Fibroblast of peridontal ligament (primary cell): ENCODE data around the gene TRIM15.

Experiments used
- DNase-seq: peaks from one replicate; pipeline ENCODE4 v3.0.0-alpha.2; 2010; ENCODE audit errors: extremely low read depth

The TRIM15 gene

DNA sequence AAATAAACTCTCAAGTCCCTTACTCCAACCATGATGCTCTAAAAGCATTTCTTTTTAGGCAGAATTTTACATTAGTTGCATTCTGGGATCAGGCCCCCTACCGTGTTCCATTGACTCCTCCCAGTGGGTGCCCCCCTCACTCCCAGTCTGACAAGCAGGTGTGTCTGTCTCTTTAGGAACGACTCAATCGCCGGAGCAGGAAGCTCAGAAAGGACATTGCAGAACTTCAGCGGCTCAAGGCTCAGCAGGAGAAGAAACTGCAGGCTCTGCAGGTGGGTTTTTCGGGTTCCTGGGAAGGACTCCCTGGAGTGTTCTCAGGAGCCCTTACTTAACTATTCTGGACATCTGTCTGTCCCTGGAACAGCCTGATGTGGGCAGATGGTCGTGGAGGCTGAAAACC lies 17.5 kb upstream of the TRIM15 start:
- no peak for DNase-seq

DNA sequence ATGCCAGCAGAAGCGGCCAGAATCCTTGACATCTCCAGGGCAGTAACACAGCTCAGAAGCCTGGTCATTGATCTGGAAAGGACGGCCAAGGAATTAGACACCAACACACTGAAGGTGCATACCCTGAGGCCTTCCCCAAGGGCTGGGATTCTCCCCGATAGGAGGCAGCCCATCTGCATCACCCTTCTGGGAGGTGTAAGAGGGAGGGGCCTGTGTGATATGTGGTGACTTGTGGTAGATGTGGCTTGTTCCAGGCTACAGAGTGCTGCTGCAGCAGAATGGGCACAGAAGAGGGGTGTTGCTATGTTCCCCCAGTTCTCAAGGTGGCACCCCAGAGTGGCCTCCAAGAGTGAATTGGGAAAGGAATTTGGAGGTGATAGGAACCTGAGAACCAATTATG lies 16.2 kb upstream of the TRIM15 start:
- no peak for DNase-seq

DNA sequence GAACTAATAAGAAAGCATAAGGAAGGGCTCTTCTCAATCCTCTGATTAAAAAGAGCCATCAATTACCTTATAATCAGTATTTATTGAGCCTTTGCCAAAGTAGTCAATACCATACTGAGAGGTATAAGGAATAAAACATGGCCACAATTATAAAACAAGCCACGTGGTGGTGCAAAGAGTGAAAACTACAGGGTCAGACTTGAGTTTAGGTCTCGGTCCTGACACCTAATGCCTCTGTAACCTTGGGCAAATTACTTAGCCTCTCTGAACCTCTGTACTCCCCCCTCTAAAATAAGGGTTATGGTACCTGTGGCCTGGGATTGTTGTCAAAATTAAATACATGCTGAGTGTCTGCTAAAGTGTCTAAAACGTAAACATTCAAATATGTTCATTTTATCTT lies 14.1 kb upstream of the TRIM15 start:
- DNase-seq, result no peak

DNA sequence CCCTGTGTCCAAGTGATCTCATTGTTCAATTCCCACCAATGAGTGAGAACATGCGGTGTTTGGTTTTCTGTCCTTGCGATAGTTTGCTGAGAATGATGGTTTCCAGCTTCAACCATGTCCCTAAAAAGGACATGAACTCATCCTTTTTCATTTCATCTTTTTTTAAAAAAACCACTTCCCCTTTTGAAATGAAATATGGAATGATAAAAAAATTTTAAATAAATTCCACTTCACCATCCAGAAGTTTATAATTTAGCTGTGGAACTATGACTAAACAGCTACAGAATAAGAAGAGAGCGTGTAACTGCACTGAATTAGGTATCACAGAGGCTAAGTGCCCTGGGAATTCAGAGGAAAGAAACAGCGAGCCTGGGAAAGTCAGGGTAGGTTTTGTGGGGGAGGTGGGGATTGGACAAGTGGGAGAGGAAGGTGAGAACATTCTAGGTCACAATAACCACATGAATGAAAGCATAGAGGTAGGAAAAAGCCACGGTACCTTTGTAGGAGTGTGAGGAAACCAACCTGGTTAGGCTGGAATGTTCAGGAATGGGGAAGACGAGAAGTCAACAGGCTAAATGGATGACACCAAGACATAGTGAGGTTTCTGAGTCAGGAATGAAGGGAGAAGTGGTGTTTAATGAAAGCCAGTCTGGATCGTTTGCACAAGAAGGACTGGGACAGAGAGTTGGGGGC lies 13.3 kb upstream of the TRIM15 start:
- no peak for DNase-seq

DNA sequence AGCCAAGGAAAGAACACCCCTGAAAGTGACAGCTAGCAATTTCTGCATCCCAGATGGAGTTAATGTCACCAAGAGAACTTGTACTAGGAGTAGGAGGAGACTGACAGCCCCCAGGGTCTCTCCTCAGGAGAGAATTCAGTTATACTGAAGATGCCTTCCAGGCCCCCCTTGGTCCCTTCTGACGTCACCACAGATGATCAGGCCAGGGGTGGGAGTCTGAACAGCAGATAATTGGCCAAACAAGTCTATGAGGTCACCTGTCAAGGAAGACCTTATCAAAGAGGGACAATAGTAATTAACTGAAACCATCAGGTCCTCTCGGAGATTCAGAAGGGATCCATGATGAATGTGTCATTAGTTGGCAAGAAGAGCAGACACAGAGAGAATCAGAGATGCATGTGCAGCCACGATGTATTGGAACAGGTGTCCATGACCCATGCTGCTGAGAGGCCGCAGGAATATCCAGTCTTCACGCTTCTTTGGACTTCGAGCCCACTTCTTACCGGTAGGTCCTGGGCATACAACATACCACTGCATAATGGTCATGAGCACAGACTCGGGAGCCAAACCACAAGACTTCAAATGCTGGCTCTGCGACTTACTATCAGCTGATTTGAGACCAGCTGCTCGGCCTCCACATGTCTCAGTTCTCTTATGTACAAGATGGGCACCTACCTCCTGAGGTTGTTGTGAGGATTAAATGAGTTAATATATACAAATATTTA lies 12.5 kb upstream of the TRIM15 start:
- peak; percentile 45 for DNase-seq

DNA sequence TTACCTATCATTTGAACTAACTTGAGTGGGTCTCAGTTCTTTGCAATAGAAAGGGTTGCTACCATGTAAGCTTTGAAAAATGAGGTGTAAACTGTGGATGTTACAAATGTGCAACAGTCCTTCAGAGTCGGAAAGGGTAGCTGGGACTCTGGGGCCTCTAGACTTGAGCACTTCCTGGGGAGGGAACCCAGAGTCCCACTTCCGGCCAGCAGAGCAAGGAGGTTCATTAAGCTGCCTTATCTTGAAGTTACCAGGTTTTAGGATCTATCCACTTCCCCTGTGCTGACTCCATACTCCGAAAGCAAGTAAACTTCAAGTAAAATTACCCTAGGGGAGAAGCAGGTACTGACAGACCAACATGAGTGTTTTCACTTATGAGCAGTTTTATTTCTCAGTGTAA lies 11.8 kb upstream of the TRIM15 start:
- DNase-seq, result no peak

DNA sequence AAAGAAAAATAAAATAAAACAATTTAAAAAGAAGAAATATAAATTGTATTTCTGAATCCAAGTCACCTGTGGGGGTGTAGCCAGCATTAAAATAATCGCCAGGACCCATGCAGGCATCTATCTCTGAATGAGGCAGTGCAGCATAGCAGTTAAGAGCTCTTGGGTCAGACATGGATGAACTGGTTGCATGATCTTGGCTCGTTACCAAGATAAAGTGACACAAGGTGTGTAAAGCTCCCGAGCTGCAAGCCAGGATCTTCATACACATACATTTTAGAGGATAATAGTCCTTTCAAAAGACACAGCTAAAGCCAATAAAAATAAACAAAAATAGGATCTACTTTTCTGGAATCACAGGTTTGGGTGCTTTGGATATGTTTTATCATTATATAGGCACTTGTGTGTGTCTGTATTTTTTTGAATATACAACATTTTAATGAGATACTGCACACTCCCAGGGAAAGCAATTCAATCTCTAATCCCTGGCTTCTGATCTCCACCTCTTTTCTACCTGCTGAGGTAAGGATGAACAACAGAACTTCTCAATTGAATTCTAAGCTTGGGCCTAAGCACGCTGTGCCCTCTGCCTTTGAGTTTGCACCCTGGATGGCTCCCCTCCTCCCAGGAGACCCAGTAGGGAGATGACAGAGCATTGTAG lies 11.2 kb upstream of the TRIM15 start:
- no peak for DNase-seq

DNA sequence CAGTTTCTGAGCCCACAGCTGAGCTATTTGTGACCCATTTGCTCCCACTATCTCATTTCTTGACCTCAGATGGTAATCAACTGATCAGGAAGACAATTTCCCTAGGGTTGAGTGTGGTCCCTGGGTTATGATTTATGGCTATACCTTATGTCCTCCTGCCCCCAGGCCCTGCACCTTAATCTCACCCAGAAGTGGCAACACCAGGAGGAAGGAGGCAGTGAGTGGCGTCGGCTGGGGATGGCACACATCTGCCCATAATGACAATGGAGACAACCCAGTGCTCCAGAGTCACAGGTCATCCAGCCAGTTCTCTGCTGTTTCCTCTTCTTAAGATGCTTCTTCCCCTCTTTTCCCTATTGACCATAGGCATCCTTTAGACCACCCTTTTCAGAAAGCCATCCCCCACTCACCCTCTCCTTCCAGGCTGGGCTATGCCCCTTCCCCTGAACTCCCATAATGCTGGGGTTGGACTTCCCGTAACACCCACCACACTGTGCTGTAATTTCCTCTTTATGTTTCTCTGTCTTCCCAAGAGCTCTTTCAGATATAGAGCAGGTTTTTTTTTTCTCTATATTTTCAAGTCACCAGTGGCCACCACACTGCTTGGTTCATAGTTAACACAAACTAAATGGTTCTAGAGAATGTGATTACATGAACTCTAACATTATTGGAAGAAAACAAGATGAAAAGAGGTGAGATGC lies 10.3 kb upstream of the TRIM15 start:
- DNase-seq, result no peak

DNA sequence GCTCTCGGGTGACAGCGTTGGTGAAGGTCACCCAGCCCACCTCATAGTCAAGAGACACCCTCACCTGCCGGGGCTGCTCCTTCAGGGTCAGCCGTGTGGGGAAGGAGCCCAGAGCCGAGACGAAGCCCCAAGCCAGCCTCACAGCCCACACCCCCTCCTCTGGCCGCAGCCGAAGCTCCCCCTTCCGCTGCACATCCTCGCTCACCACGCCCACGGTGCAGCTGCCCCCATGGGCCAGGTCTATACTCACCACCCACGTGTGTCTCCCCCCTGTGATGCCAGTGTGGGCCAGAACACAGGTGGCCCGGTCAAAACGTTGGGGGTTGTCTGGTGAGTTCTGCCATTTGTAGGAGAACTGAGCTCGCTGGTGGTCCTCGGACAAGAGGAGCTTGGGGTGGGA lies 9.3 kb upstream of the TRIM15 start:
- DNase-seq, result no peak

DNA sequence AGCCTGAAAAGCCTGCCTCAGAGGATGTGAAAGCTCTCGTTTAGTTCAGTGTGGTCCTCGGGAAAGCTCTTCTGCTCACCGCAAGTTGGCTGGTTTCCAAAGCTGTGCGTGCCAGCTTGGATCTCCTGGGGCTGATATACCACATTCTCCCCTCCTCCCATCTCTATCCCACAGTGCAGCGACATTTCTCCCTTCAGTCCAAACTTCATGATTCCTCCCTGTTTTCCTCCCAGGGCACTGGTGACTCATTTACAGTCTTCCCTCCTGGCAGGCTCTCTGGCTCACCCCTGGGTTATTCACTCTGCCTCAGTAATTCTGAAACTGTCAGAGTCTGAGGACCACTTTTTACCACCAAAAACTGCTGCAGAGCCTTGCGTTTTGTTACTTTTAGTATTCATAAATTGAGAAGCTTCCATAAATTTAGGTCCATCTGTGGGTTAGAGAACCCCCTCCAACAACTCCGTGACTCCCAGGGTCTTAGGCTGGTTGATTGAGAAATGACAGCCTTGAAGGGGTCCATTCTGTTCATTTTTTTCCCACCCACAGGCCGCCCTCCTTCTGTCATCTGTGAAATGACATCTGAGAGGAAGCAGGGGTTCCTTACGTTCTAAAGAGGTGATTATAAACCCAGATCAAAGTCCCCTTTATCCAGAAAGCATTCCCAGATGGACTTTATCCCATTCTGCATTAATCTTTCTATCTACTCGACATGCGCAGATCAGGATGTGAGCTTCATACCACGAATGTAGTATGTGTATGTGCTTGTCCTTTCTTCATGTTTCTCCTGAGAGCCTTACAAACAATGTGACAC lies 8.4 kb upstream of the TRIM15 start:
- DNase-seq, result peak; percentile 65

DNA sequence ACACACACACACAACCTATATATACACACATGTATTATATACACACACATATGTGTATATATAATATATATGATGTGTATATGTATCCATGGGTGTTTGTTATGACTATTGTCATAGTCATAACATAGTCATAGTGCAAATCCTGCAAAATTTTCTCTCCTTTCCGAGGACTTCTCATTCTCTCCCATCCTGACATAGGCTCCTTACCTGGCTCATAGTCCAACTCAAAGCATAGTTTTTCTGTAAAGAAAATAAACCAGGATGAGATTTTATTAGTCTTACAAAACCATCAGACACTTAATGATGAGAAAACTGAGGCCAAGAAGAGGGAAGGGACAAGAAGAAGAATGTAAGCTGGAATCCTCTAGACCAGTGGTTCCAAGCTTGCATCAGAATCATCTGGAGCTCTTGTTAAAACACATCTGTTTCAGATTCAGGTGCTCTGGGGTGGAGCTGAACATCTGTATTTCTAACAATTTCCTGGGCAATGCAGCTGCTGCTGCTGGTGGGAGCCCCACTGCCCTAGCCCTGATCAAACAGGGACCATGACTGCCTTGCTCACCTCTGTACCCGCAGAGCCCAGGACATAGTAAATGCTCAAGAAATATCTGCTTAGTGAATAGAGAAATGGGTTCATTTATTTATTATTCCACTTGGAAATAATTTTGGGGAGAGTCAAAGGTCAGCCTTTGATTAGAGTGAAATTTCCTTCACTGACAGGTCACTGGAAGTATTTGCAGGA lies 7.7 kb upstream of the TRIM15 start:
- DNase-seq, result no peak

DNA sequence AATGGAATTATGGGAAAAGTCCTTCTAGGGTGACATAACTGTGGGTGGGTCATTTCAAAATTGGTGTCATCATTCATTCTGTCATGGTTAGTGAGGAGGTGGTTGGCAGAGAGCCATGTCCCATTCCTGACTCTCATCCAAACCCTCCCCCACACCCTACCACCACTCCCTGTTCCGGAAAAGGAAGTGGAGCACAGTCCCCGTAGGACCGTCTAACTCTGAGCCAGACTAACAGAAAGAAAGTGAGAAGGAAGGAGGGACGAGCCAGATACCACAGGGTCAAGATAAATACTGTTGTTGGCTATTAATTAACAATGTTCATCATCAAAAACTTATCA lies 7.1 kb upstream of the TRIM15 start:
- DNase-seq, result no peak

DNA sequence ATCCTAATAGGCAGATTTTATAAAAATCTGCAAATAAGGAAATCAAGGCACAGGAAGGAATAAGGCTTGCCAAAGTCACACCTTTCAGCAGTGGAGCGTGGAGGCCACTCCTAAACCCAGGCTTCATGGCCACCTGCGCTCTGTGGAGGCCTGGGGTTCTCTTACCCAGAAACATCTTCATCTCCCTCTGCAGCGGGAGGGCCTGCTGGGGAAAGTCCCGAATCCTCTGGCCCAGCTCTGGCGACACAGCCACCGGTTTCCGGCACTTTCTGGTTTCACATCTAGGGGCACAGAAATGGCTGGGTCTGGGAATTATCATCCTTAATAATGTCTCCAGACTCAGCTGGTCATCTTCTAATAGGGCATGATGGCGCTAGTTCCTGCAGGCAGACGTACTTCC lies 6.6 kb upstream of the TRIM15 start:
- DNase-seq, result no peak

DNA sequence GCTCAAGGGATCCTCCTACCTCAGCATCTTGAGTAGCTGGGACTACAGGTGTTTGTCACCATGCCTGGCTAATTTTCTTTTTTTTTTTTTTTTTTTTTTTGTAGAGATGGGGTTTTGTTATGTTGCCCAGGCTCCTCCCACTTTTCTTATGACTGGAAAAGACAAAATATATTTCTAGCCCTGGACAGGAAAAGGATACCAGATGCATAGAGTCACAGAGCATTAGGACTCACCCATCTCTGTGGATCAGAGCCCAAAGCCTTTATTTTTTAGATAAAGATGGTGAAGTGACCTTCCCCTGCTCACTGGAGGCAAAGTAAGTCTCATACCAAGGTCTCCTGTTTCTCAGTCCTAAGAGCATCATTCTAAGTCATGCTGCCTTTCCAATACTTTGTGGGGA lies 5.8 kb upstream of the TRIM15 start:
- DNase-seq, result no peak

DNA sequence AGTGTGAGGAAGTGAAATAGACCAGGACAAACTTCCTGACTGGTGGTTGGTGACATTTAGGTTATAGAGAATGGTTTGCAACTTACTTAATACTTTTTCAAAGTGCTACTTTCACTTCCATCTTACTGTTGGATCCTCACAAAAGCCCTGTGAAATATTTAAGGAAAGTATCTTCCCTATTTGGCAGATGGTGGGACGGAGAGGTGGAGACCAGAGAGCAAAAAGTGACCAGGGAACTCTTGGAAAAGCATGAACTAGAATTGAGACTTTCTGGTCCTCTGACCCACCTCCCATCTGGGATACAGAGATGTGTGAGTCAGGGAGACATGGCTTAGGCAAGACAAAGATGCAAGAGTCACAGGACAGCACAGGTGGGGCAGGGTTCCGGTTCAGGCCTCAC lies 5.3 kb upstream of the TRIM15 start:
- DNase-seq, result no peak

DNA sequence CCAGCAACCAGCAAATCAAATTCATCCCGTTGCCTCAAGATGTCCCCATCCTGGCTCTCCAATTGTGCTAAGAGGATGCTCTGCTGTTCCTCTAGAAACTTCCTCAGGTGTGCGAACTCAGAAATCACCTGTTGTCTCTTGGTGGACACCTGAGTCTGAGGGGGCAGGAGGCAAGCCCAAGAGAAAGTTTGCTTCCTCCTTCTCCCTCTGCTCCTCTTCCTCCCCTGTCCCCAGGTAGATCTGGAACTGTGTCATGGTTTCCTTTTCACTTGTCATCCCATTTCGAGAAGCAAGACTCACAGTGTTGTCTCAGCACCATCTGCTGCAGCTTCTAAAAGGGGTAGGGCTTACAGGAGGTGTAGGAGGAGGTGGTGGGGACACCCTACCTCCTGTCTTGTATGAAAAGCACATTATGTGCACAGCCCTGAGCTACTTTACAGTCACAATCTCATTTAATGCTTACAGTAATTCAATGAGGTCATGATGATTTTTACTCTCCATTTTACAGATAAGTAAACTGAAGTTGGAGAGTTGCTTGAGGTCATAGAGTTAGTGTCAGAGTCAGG lies 4.8 kb upstream of the TRIM15 start:
- DNase-seq, result no peak

DNA sequence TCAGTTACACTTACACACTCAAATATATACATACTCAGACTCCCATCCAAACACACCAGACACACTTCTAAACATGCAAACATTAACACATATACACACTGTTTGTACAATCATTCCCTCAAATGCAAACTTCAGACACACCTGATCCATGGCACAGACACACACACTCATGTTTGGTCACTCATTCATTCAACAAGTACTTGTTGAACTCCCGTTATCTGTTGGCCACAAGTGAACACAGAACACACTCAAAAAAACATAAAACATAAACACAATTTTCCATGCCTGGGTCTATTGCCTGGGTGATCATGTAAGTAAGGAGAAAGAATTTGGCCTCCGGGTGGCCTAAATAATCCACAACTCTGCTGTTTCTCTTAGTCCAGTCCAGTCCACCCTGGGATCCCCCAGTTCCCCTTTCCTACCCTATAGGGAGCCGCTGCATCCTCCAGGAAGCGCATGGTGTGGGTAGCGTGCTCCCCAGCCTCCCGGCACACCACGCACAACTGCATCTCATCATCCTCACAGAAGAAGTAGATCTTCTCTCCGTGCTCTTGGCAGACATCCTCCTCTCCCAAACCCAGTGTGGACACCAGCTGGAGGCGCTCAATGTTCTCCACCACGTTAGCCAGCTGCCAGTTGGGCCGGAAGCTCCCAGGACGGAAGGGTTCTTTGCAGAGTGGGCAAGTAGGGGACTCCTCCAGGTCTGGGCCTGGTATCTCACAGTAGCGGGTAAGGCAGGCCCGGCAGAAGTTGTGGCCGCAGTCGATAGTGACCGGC lies 3.1 kb upstream of the TRIM15 start:
- no peak for DNase-seq

DNA sequence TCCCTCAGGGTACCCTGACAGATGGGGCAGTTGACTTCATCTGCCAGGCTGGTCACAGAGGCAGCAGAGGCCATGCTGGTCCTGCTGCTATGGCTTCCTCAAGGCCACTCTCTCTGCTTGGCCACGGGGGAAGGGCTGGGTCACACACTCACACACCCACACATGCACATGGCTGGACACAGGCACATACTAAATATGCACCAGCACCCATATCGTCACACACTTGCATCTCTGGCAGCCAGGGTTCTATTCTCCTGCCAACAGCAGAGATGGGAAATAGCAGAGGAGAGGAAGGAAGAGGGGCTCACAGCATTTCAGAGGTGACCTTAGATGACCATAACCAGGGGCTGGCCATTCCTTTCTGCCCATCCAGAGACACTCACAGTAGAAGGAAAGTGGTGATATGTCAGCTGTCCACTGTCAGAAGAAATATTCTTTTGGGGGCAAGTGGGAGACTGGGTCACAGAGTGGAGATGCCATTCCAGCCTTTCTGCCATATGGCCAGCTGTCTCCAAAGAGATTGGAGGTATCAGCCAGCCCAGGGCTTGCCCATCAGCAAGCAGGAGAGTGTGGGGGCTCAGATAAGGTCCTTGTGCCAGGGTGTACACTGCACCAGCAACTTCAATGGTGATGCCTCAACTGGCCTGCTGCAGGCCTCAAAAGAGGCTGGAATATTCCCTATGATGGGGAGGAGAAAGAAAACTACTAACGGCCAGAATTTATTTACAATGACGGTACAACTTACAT lies 2.4 kb upstream of the TRIM15 start, which contains the start of gene TRIM10:
TSS of gene TRIM10 (minus strand) at position 427 of the 747 bp plus-strand sequence. CDS start at position 74, 353 bp downstream.
- no peak for DNase-seq
